ENCODE data around the gene MUC2. TPM values are rescaled to one million over a fixed set of nuclear protein-coding genes. Genes with fewer than 3 reads are reported as not detected.

The MUC2 gene
- total RNA-seq, 1 experiment from 2014 or later = not detected

GRCh38 chr11:1051356-1052132, 23.1 kb upstream of the MUC2 start:
- DNase-seq (ENCODE audit: low read depth) = peak; percentile 1

GRCh38 chr11:1052133-1053011, 22.3 kb upstream of the MUC2 start:
- peak; percentile 1 for DNase-seq (ENCODE audit: low read depth)

- peak; percentile 13 for DNase-seq (ENCODE audit: low read depth)
Measured at GRCh38 chr11:1053121-1053901, 21.4 kb upstream of the MUC2 start.

GRCh38 chr11:1054143-1055108, 20.2 kb upstream of the MUC2 start:
- peak; percentile 8 for DNase-seq (ENCODE audit: low read depth)

- DNase-seq (ENCODE audit: low read depth) = no peak
Measured at GRCh38 chr11:1055109-1055703, 19.5 kb upstream of the MUC2 start.

GRCh38 chr11:1055990-1056771, 18.5 kb upstream of the MUC2 start:
- DNase-seq (ENCODE audit: low read depth) = peak; percentile 1

- DNase-seq (ENCODE audit: low read depth) = no peak
Measured at GRCh38 chr11:1057806-1058205, 16.9 kb upstream of the MUC2 start.

GRCh38 chr11:1059759-1060158, 14.9 kb upstream of the MUC2 start:
- DNase-seq (ENCODE audit: low read depth) = no peak

- DNase-seq (ENCODE audit: low read depth) = no peak
Measured at GRCh38 chr11:1060410-1060809, 14.3 kb upstream of the MUC2 start.

GRCh38 chr11:1060852-1061616, 13.6 kb upstream of the MUC2 start:
- peak; percentile 88 for DNase-seq (ENCODE audit: low read depth)

- DNase-seq (ENCODE audit: low read depth) = no peak
Measured at GRCh38 chr11:1062075-1062820, 12.4 kb upstream of the MUC2 start.

- DNase-seq (ENCODE audit: low read depth) = no peak
Measured at GRCh38 chr11:1064167-1064566, 10.5 kb upstream of the MUC2 start.

- no peak for DNase-seq (ENCODE audit: low read depth)
Measured at GRCh38 chr11:1067812-1068496, 6.7 kb upstream of the MUC2 start.

- DNase-seq (ENCODE audit: low read depth) = no peak
Measured at GRCh38 chr11:1069740-1070139, 4.9 kb upstream of the MUC2 start.

GRCh38 chr11:1070594-1071462, 3.8 kb upstream of the MUC2 start:
- no peak for DNase-seq (ENCODE audit: low read depth)

GRCh38 chr11:1071571-1072115, 3.0 kb upstream of the MUC2 start:
- DNase-seq (ENCODE audit: low read depth) = peak; percentile 54
